DOHH2 (cell line): Measurements from ENCODE around the gene S1PR2.

Source experiments
- EZH2phosphoT487 ChIP-seq: fragments of 200-600 bp; sonication (generic); IDR thresholded peaks from 2 replicates; pipeline ENCODE4 v1.6.1; 2017; ENCODE audit warnings: borderline replicate concordance, mild to moderate bottlenecking, antibody characterized with exemption, low read length, moderate library complexity, mixed read lengths
- TF ChIP-seq, protein P1 (sequence below): fragments of 200-600 bp; sonication (generic); IDR thresholded peaks from one replicate; pipeline ENCODE4 v1.5.1; 2014; ENCODE audit warnings: antibody characterized with exemption, mild to moderate bottlenecking, low read depth, low read length; ENCODE audit not compliant: poor library complexity, severe bottlenecking

DNA sequence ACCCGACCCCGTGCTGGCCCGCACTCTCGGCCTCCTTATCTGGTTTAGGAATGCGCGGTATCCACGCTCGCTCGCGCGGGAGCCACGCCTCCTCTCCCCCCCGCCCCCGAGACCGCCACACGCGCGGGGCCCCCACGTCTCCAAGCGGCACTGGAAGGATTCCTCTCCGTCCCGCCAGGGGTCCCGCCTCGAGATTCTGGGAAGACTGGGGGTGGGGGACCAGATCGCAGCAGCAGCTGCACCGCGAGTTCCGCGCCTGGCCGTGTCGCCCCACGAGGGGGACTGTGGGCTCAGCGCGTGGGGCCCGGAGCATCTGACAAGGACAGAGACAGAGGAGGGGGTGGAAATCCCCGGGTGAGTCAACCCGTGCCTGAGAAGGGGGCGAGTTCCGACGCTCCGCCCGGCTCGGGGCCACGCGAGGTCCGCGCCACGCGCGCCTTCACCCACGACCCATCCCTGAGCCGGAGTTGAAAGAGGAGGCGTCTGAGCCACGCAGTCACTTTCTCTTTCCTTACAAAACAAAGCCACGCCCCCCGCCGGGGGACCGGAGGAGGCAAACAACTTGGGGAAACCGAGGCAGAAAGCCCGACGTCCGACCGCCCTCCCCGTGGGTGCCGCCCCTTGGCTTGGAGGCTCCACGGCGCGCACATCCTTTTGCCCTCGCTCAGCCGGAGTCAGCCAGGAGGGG lies 814 bp downstream of the S1PR2 start:
- TF ChIP-seq, protein P1, sequence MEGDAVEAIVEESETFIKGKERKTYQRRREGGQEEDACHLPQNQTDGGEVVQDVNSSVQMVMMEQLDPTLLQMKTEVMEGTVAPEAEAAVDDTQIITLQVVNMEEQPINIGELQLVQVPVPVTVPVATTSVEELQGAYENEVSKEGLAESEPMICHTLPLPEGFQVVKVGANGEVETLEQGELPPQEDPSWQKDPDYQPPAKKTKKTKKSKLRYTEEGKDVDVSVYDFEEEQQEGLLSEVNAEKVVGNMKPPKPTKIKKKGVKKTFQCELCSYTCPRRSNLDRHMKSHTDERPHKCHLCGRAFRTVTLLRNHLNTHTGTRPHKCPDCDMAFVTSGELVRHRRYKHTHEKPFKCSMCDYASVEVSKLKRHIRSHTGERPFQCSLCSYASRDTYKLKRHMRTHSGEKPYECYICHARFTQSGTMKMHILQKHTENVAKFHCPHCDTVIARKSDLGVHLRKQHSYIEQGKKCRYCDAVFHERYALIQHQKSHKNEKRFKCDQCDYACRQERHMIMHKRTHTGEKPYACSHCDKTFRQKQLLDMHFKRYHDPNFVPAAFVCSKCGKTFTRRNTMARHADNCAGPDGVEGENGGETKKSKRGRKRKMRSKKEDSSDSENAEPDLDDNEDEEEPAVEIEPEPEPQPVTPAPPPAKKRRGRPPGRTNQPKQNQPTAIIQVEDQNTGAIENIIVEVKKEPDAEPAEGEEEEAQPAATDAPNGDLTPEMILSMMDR = peak; percentile 4
- no peak for TF ChIP-seq EZH2phosphoT487
